Astrocyte (in vitro differentiated cells and primary cell): Measurements from ENCODE around the gene CCDC187. TPM values are rescaled to one million over a fixed set of nuclear protein-coding genes. Genes with fewer than 3 reads are reported as not detected.

Source experiments
- DNase-seq: peaks from one replicate; pipeline ENCODE4 v3.0.0-alpha.2; 2010; ENCODE audit warnings: low read depth
- FAIRE-seq: peaks from 2 replicates; lab custom pipeline; 2011; peaks lifted over from hg19 to GRCh38; lab: Jason Lieb, UNC
- H2AFZ ChIP-seq: 2 replicates; pipeline ENCODE4 v1.6.0; 2012; ENCODE audit warnings: low read depth, low read length, inconsistent platforms
- H3K27ac ChIP-seq: 2 replicates; pipeline ENCODE4 v1.5.1; 2011; ENCODE audit warnings: low read depth, low read length, inconsistent platforms
- H3K27me3 ChIP-seq: 2 replicates; pipeline ENCODE4 v1.6.0; 2011; ENCODE audit warnings: low read length, inconsistent platforms; ENCODE audit not compliant: insufficient read depth
- H3K36me3 ChIP-seq: 2 replicates; pipeline ENCODE4 v1.5.1; 2011; ENCODE audit warnings: low read length, inconsistent platforms; ENCODE audit not compliant: insufficient read depth
- H3K4me1 ChIP-seq: 2 replicates; pipeline ENCODE4 v1.5.1; 2011; ENCODE audit warnings: low read length, inconsistent platforms; ENCODE audit not compliant: insufficient read depth
- H3K4me2 ChIP-seq: 2 replicates; pipeline ENCODE4 v1.6.0; 2012; ENCODE audit warnings: low read length, inconsistent platforms
- H3K4me3 ChIP-seq: 2 replicates; pipeline ENCODE4 v1.5.1; 2011; ENCODE audit warnings: low read depth, mild to moderate bottlenecking, low read length, inconsistent platforms; ENCODE audit not compliant: insufficient read depth
- H3K79me2 ChIP-seq: 2 replicates; pipeline ENCODE4 v1.6.0; 2012; ENCODE audit warnings: mild to moderate bottlenecking, low read length, inconsistent platforms; ENCODE audit not compliant: insufficient read depth
- H3K9ac ChIP-seq: 2 replicates; pipeline ENCODE4 v1.6.0; 2012; ENCODE audit warnings: mild to moderate bottlenecking, low read length, inconsistent platforms
- H3K9me3 ChIP-seq: 2 replicates; pipeline ENCODE4 v1.5.1; 2012; ENCODE audit warnings: low read depth, mild to moderate bottlenecking, low read length, inconsistent platforms; ENCODE audit not compliant: insufficient read depth
- H4K20me1 ChIP-seq: 2 replicates; pipeline ENCODE4 v1.6.0; 2012; ENCODE audit warnings: low read length, inconsistent platforms; ENCODE audit not compliant: insufficient read depth
- H3K27ac Mint-ChIP-seq: one replicate; pipeline ENCODE4 v1.8.0; 2021; ENCODE audit warnings: mild to moderate bottlenecking, mixed read lengths; ENCODE audit not compliant: unreplicated experiment
- H3K27me3 Mint-ChIP-seq: one replicate; pipeline ENCODE4 v1.8.0; 2021; ENCODE audit warnings: low read depth, mixed read lengths; ENCODE audit not compliant: unreplicated experiment
- H3K36me3 Mint-ChIP-seq: one replicate; pipeline ENCODE4 v1.8.0; 2021; ENCODE audit warnings: low read depth, mixed read lengths; ENCODE audit not compliant: unreplicated experiment
- H3K4me1 Mint-ChIP-seq: one replicate; pipeline ENCODE4 v1.8.0; 2021; ENCODE audit warnings: low read depth, mixed read lengths; ENCODE audit not compliant: unreplicated experiment
- H3K4me3 Mint-ChIP-seq: one replicate; pipeline ENCODE4 v1.8.0; 2021; ENCODE audit warnings: mild to moderate bottlenecking, moderate library complexity, mixed read lengths; ENCODE audit not compliant: unreplicated experiment
- H3K9me3 Mint-ChIP-seq: one replicate; pipeline ENCODE4 v1.8.0; 2021; ENCODE audit warnings: mild to moderate bottlenecking, mixed read lengths; ENCODE audit not compliant: unreplicated experiment
- CTCF ChIP-seq: IDR thresholded peaks from 2 replicates; pipeline ENCODE4 v1.5.1; 2011; ENCODE audit warnings: low read depth, mild to moderate bottlenecking, inconsistent platforms, low read length, moderate library complexity; ENCODE audit not compliant: insufficient read depth
- EZH2 ChIP-seq: IDR thresholded peaks from 2 replicates; pipeline ENCODE4 v1.6.1; 2012; ENCODE audit warnings: mild to moderate bottlenecking, low read length, inconsistent platforms; ENCODE audit not compliant: insufficient read depth
- total RNA-seq: library from RNA; stranded (reverse); gene quantifications from 2 replicates; pipeline ENCODE4 v1.2.1, GENCODE V29; 2021

Gene CCDC187
- total RNA-seq, 1 donor from 2014 or later: 0.09 TPM

GRCh38 chr9:136351252-136351800 is 47.4 kb upstream of the CCDC187 start:
- peaks cover 41% of the 10 kb centered on the region for H4K20me1 ChIP-seq
- no peaks in the 10 kb centered on the region for H3K36me3 Mint-ChIP-seq

GRCh38 chr9:136349546-136349945 is 45.7 kb upstream of the CCDC187 start:
- Histone ChIP-seq H3K9me3 (no peaks in the 10 kb centered on the region), H3K36me3 (no peaks in the 10 kb centered on the region), H3K79me2 (no peaks in the 10 kb centered on the region), H3K4me2 (no peak overlapping the region), H3K27ac (no peak overlapping the region), H3K27me3 (no peaks in the 10 kb centered on the region), H2AFZ (no peak overlapping the region), H3K4me3 (no peak overlapping the region), H3K9ac (no peak overlapping the region), H4K20me1 (peaks cover 53% of the 10 kb centered on the region), H3K4me1 (peaks cover 13% of the 10 kb centered on the region)
- Mint-ChIP-seq H3K4me1 (peaks cover 3% of the 10 kb centered on the region), H3K27ac (no peak overlapping the region), H3K27me3 (no peaks in the 10 kb centered on the region), H3K4me3 (no peak overlapping the region), H3K36me3 (peaks cover 2% of the 10 kb centered on the region), H3K9me3 (no peaks in the 10 kb centered on the region)
- no peak for FAIRE-seq
- no peak for DNase-seq
- no peak for TF ChIP-seq EZH2
- no peak for TF ChIP-seq CTCF

More at GRCh38 chr9:136351252-136351800, 47.4 kb upstream of the CCDC187 start:
- H3K4me3 Mint-ChIP-seq: no peak overlapping the region
- FAIRE-seq (no peak), DNase-seq (no peak)
- H3K4me2 ChIP-seq: no peak overlapping the region
- peaks cover 14% of the 10 kb centered on the region for H3K4me1 ChIP-seq
- H2AFZ ChIP-seq: no peak overlapping the region
- no peaks in the 10 kb centered on the region for H3K27me3 ChIP-seq
- no peak overlapping the region for H3K27ac ChIP-seq
- TF ChIP-seq CTCF: no peak
- TF ChIP-seq EZH2: no peak
- peaks cover 6% of the 10 kb centered on the region for H3K4me1 Mint-ChIP-seq
- H3K9ac ChIP-seq: no peak overlapping the region
- H3K27ac Mint-ChIP-seq: no peak overlapping the region
- H3K79me2 ChIP-seq: no peaks in the 10 kb centered on the region
- H3K9me3 ChIP-seq: no peaks in the 10 kb centered on the region
- H3K9me3 Mint-ChIP-seq: no peaks in the 10 kb centered on the region
- no peaks in the 10 kb centered on the region for H3K27me3 Mint-ChIP-seq
- no peak overlapping the region for H3K4me3 ChIP-seq
- H3K36me3 ChIP-seq: no peaks in the 10 kb centered on the region

GRCh38 chr9:136348691-136349090 is 44.8 kb upstream of the CCDC187 start:
- Histone ChIP-seq H3K27me3 (no peaks in the 10 kb centered on the region), H3K4me1 (peaks cover 8% of the 10 kb centered on the region), H3K9ac (no peak overlapping the region), H3K27ac (no peak overlapping the region), H3K9me3 (no peaks in the 10 kb centered on the region), H3K36me3 (no peaks in the 10 kb centered on the region), H3K4me2 (no peak overlapping the region), H3K79me2 (no peaks in the 10 kb centered on the region), H4K20me1 (peaks cover 50% of the 10 kb centered on the region), H3K4me3 (no peak overlapping the region), H2AFZ (no peak overlapping the region)
- DNase-seq: no peak
- no peak for FAIRE-seq
- Mint-ChIP-seq H3K9me3 (no peaks in the 10 kb centered on the region), H3K36me3 (peaks cover 2% of the 10 kb centered on the region), H3K4me3 (no peak overlapping the region), H3K27ac (peak overlapping the region; percentile 62), H3K4me1 (no peaks in the 10 kb centered on the region), H3K27me3 (no peaks in the 10 kb centered on the region)
- TF ChIP-seq CTCF (no peak), EZH2 (no peak)
